B cell (primary cell): ENCODE measurements around the gene S100A16. TPM values are rescaled to one million over a fixed set of nuclear protein-coding genes. Genes with fewer than 3 reads are reported as not detected.
A peak's percentile ranks its signal among the peaks of the same experiment; 100 is the strongest.

Experiments used
- ATAC-seq: fragments of 200-7000 bp; cut with Tn5 transposase; one replicate; pipeline ENCODE4 v1.10.0; 2021; ENCODE audit warnings: low read depth, mild to moderate bottlenecking, moderate number of reproducible peaks, moderate library complexity
- CTCF ChIA-PET: fragments of 350-600 bp; sonication (Branson Sonifier 250); formaldehyde crosslinking; loops from one replicate; lab custom pipeline; 2021; ENCODE audit warnings: antibody characterized with exemption, inconsistent platforms; lab: Charles Lee
- POLR2A ChIA-PET: fragments of 350-600 bp; sonication (Branson Sonifier 250); formaldehyde crosslinking; loops from one replicate; lab custom pipeline; 2021; ENCODE audit warnings: antibody characterized with exemption; lab: Charles Lee
- DNase-seq: peaks from one replicate; pipeline ENCODE4 v3.0.0; 2013
- H2AFZ ChIP-seq: 2 replicates; pipeline ENCODE4 v1.6.1; 2012; ENCODE audit warnings: mild to moderate bottlenecking, low read depth, low read length; ENCODE audit not compliant: insufficient read depth, poor library complexity, severe bottlenecking
- H3K27ac ChIP-seq, 2 donors: 1 replicate in 1 of 2; 2 replicates in 1 of 2; pipeline ENCODE4 v1.5.1; 2012 to 2013; ENCODE audit warnings: low read length in 2 of 2, mild to moderate bottlenecking in 2 of 2, moderate library complexity in 1 of 2
- H3K27me3 ChIP-seq, 4 experiments: fragments of 200-600 bp in 1 of 4; sonication (generic) in 1 of 4; replicated peaks in 1 of 4; 1 replicate in 2 of 4; 2 replicates in 2 of 4; pipeline versions ENCODE4 v1.6.1 to v1.7.0; 2013 to 2016; ENCODE audit warnings: low read length in 3 of 4, mild to moderate bottlenecking in 2 of 4, mixed read lengths in 1 of 4, moderate library complexity in 1 of 4; ENCODE audit not compliant: insufficient read depth in 4 of 4, control insufficient read depth in 3 of 4; ENCODE audit errors: control extremely low read depth in 1 of 4
- H3K36me3 ChIP-seq, 2 experiments: replicated peaks in 1 of 2; 1 replicate in 1 of 2; 2 replicates in 1 of 2; pipeline versions ENCODE4 v1.6.1 to v1.7.1; 2013; ENCODE audit warnings: low read length in 1 of 2; ENCODE audit not compliant: insufficient read depth in 2 of 2, control insufficient read depth in 1 of 2; ENCODE audit errors: control extremely low read depth in 1 of 2, extremely low read depth in 1 of 2
- H3K4me1 ChIP-seq, 2 donors: fragments of 200-600 bp in 1 of 2; sonication (generic) in 1 of 2; 1 replicate in 1 of 2; 2 replicates in 1 of 2; pipeline versions ENCODE4 v1.5.1 to v1.6.1; 2013 to 2017; ENCODE audit warnings: low read length in 2 of 2; ENCODE audit not compliant: control insufficient read depth in 2 of 2, insufficient read depth in 2 of 2
- H3K4me2 ChIP-seq: replicated peaks from 2 replicates; pipeline ENCODE3; 2012; ENCODE audit warnings: mild to moderate bottlenecking, low read depth, low read length; ENCODE audit not compliant: poor library complexity, severe bottlenecking
- H3K4me3 ChIP-seq, 5 experiments: fragments of 200-600 bp in 1 of 5; sonication (generic) in 1 of 5; 1 replicate in 3 of 5; 2 replicates in 2 of 5; pipeline versions ENCODE4 v1.5.1 to v1.7.0; 2011 to 2016; ENCODE audit warnings: low read length in 4 of 5, mild to moderate bottlenecking in 4 of 5, low read depth in 2 of 5, control low read depth in 1 of 5, moderate library complexity in 1 of 5; ENCODE audit not compliant: insufficient read depth in 1 of 5; ENCODE audit errors: control extremely low read depth in 1 of 5, extremely low read depth in 1 of 5
- H3K79me2 ChIP-seq: fragments of 200-600 bp; sonication (generic); one replicate; pipeline ENCODE4 v1.6.0; 2016; ENCODE audit warnings: low read length; ENCODE audit not compliant: control insufficient read depth, insufficient read depth
- H3K9ac ChIP-seq: fragments of 200-600 bp; sonication (generic); 2 replicates; pipeline ENCODE4 v1.6.1; 2017; ENCODE audit warnings: mild to moderate bottlenecking, low read length, moderate library complexity
- H3K9me3 ChIP-seq, 3 donors: one replicate each; pipeline versions ENCODE4 v1.6.1 to v1.7.1; 2013; ENCODE audit warnings: low read length in 2 of 3; ENCODE audit not compliant: control insufficient read depth in 2 of 3, insufficient read depth in 1 of 3; ENCODE audit errors: control extremely low read depth in 1 of 3
- H4K20me1 ChIP-seq: 2 replicates; pipeline ENCODE4 v1.6.0; 2012; ENCODE audit warnings: mild to moderate bottlenecking, low read length; ENCODE audit not compliant: insufficient read depth, control insufficient read depth, poor library complexity, severe bottlenecking
- H3K27ac Mint-ChIP-seq: one replicate; pipeline ENCODE4 v1.8.0; 2021; ENCODE audit warnings: mixed read lengths
- H3K27me3 Mint-ChIP-seq: one replicate; pipeline ENCODE4 v1.8.0; 2021; ENCODE audit warnings: mixed read lengths
- H3K4me1 Mint-ChIP-seq: one replicate; pipeline ENCODE4 v1.8.0; 2021; ENCODE audit warnings: mixed read lengths
- H3K4me3 Mint-ChIP-seq: one replicate; pipeline ENCODE4 v1.8.0; 2021; ENCODE audit warnings: mixed read lengths
- H3K9me3 Mint-ChIP-seq: one replicate; pipeline ENCODE4 v1.8.0; 2022; ENCODE audit warnings: mixed read lengths; ENCODE audit not compliant: insufficient read depth
- EZH2 ChIP-seq: IDR thresholded peaks from 2 replicates; pipeline ENCODE4 v1.6.1; 2012; ENCODE audit warnings: borderline replicate concordance, low read depth, mild to moderate bottlenecking, moderate library complexity, low read length; ENCODE audit not compliant: insufficient read depth, poor library complexity, severe bottlenecking
- WGBS: methylation state at CpG from one replicate; pipeline ENCODE4 v1.1.5; 2013; ENCODE audit warnings: missing lambda C conversion rate; ENCODE audit not compliant: insufficient coverage; 5-methylcytosine and 5-hydroxymethylcytosine counted together
- intact Hi-C: fragments of 100-400 bp; cut with micrococcal nuclease; formaldehyde crosslinking; loops from one replicate; pipeline ENCODE4 v1.10.0; 2022
- polyA plus RNA-seq: library from polyadenylated mRNA; depleted of rRNA; stranded (reverse); fragments of >200 nt; gene quantifications from 2 replicates; pipeline ENCODE4 v1.2.3, GENCODE V29; 2012
- total RNA-seq, 2 donors: library from RNA; stranded (reverse); fragments of 120-200 nt in 1 of 2; gene quantifications; 1 replicate in 1 of 2; 2 replicates in 1 of 2; pipeline versions ENCODE4 v1.2.3 to v1.2.4, GENCODE V29; 2013 to 2022
- TF ChIP-seq, protein P1 (sequence below): fragments of 200-600 bp; IDR thresholded peaks from one replicate; pipeline ENCODE4 v1.8.0; 2022; ENCODE audit warnings: antibody characterized with exemption, mild to moderate bottlenecking

The S100A16 gene
- total and polyA plus RNA-seq, 2 donors (not counting 1 experiment from before 2014, with no cell fraction given), result not detected

GRCh38 chr1:153573351-153573750 lies 39.6 kb downstream of the S100A16 start:
- DNase-seq, result no peak
- H3K4me2 ChIP-seq, result no peak overlapping the region
- H3K9me3 ChIP-seq, result no peaks in the 10 kb centered on the region
- Mint-ChIP-seq H3K4me1 (peaks cover 20% of the 10 kb centered on the region), H3K27ac (peak overlapping the region; percentile 32), H3K4me3 (no peak overlapping the region), H3K9me3 (no peaks in the 10 kb centered on the region), H3K27me3 (peaks cover 16% of the 10 kb centered on the region)
- intact Hi-C loops, result loop anchor here (2.0 kb wide), 1 partner anchor 413 kb away; the partner anchor contains the start of gene RAB13
- WGBS, result 60% methylated on average over 1 of the region's 3 CpGs
- H3K27ac ChIP-seq, result no peak overlapping the region
- no peak overlapping the region for H3K9ac ChIP-seq
- H4K20me1 ChIP-seq, result no peaks in the 10 kb centered on the region
- peak overlapping the region; percentile 26 for H2AFZ ChIP-seq
- TF ChIP-seq, protein P1, sequence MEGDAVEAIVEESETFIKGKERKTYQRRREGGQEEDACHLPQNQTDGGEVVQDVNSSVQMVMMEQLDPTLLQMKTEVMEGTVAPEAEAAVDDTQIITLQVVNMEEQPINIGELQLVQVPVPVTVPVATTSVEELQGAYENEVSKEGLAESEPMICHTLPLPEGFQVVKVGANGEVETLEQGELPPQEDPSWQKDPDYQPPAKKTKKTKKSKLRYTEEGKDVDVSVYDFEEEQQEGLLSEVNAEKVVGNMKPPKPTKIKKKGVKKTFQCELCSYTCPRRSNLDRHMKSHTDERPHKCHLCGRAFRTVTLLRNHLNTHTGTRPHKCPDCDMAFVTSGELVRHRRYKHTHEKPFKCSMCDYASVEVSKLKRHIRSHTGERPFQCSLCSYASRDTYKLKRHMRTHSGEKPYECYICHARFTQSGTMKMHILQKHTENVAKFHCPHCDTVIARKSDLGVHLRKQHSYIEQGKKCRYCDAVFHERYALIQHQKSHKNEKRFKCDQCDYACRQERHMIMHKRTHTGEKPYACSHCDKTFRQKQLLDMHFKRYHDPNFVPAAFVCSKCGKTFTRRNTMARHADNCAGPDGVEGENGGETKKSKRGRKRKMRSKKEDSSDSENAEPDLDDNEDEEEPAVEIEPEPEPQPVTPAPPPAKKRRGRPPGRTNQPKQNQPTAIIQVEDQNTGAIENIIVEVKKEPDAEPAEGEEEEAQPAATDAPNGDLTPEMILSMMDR, result no peak
- no peak for TF ChIP-seq EZH2
- peaks cover 0 to 5% (median 2%) of the 10 kb centered on the region in 4 experiments for H3K27me3 ChIP-seq
- H3K36me3 ChIP-seq, result no peaks in the 10 kb centered on the region
- H3K4me3 ChIP-seq, result no peak overlapping the region
- ChIA-PET CTCF (interaction anchor here (0.7 to 7.4 kb wide), 18 partner anchors 13 to 413 kb away, joined by 3 to 227 read pairs (median 12); partner anchors contain the start of genes CHTOP, NPR1, RAB13 and S100A1), POLR2A (interaction anchor here (1.7 kb wide), 1 partner anchor 25 kb away, joined by 4 read pairs; no protein-coding TSS in a partner anchor)
- H3K79me2 ChIP-seq, result no peaks in the 10 kb centered on the region
- peaks cover 4 to 20% of the 10 kb centered on the region in 2 donors for H3K4me1 ChIP-seq
- no peak for ATAC-seq

DNA sequence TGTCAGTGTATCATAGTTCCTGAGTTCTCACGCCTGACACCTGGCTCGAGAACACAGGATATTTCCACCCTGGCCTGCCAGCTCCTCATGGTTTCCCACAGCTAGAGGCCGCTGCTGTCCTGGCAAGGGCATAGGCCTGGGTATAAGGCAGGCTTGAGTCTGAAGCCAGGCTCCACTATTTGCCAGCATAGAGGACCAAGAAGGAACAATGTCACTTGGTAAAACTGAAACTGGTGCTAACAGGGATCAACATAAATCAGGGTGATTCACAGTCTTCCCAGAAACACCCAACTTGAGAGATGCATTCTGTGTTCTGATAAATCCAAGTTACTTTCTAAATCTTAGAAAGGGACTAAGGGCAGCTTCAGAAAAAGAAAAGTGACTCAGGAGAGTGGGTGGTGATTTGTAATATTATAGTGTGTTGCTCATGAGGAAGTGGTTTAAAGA lies 40.3 kb downstream of the S100A16 start:
- peaks cover 4 to 22% of the 10 kb centered on the region in 2 donors for H3K4me1 ChIP-seq
- ATAC-seq (peak; percentile 89), DNase-seq (peak; percentile 76)
- intact Hi-C loops, result loop anchor here (1.0 to 2.0 kb wide), 5 partner anchors 61 to 414 kb away; partner anchors contain the start of genes RAB13 and SNAPIN
- no peaks in the 10 kb centered on the region for H3K9me3 ChIP-seq
- CTCF ChIA-PET, result interaction anchor here (0.8 to 7.4 kb wide), 39 partner anchors 9 to 417 kb away, joined by 3 to 227 read pairs (median 6); partner anchors contain the start of genes CHTOP, NPR1, RAB13 and S100A1
- no peak for TF ChIP-seq EZH2
- TF ChIP-seq, protein P1, result peak; percentile 80
- H4K20me1 ChIP-seq, result no peaks in the 10 kb centered on the region
- no peaks in the 10 kb centered on the region for H3K79me2 ChIP-seq
- no peak overlapping the region for H3K27ac ChIP-seq
- Mint-ChIP-seq H3K27me3 (peaks cover 8% of the 10 kb centered on the region), H3K4me3 (no peak overlapping the region), H3K4me1 (peaks cover 25% of the 10 kb centered on the region), H3K27ac (peak overlapping the region; percentile 56), H3K9me3 (no peaks in the 10 kb centered on the region)
- WGBS, result 10% methylated on average over 2 of the region's 3 CpGs
- POLR2A ChIA-PET, result interaction anchor here (0.8 to 1.7 kb wide), 4 partner anchors 26 to 100 kb away, joined by 3 to 5 read pairs (median 4); partner anchors contain the start of gene CHTOP
- H2AFZ ChIP-seq, result peak overlapping the region; percentile 26
- H3K4me2 ChIP-seq, result peak overlapping the region; percentile 15
- H3K27me3 ChIP-seq, result peaks cover 0 to 2% (median under 1%) of the 10 kb centered on the region in 4 experiments
- no peak overlapping the region for H3K9ac ChIP-seq
- no peak overlapping the region for H3K4me3 ChIP-seq
- H3K36me3 ChIP-seq, result no peaks in the 10 kb centered on the region
